Neuronal stem cell (in vitro differentiated cells): Measurements from ENCODE around the gene HDGF.

Experiments used
- DNase-seq: peaks from one replicate; pipeline ENCODE4 v3.0.0-alpha.2; 2013; ENCODE audit warnings: low spot score
- H2AFZ ChIP-seq: one replicate; pipeline ENCODE4 v1.6.1; 2013; ENCODE audit warnings: mild to moderate bottlenecking, low read length, inconsistent platforms
- H2AK5ac ChIP-seq: 2 replicates; pipeline ENCODE4 v1.6.1; 2013; ENCODE audit warnings: low read depth, mild to moderate bottlenecking, inconsistent platforms, low read length, moderate library complexity, mixed read lengths
- H2BK120ac ChIP-seq: 2 replicates; pipeline ENCODE4 v1.6.1; 2013; ENCODE audit warnings: low read depth, mild to moderate bottlenecking, inconsistent platforms, low read length, moderate library complexity, mixed read lengths
- H2BK12ac ChIP-seq: one replicate; pipeline ENCODE4 v1.6.1; 2013; ENCODE audit warnings: low read length, inconsistent platforms
- H2BK15ac ChIP-seq: 2 replicates; pipeline ENCODE4 v1.6.1; 2013; ENCODE audit warnings: mild to moderate bottlenecking, low read length, inconsistent platforms, mixed read lengths
- H2BK5ac ChIP-seq: one replicate; pipeline ENCODE4 v1.6.1; 2013; ENCODE audit warnings: inconsistent platforms, mild to moderate bottlenecking, low read length, moderate library complexity
- H3K14ac ChIP-seq: one replicate; pipeline ENCODE4 v1.6.1; 2013; ENCODE audit warnings: low read length, inconsistent platforms
- H3K18ac ChIP-seq: 2 replicates; pipeline ENCODE4 v1.6.1; 2013; ENCODE audit warnings: low read length, inconsistent platforms
- H3K23ac ChIP-seq: 2 replicates; pipeline ENCODE4 v1.6.1; 2013; ENCODE audit warnings: low read depth, mild to moderate bottlenecking, mixed read lengths, low read length, inconsistent platforms; ENCODE audit not compliant: poor library complexity
- H3K27ac ChIP-seq: replicated peaks from 3 replicates; pipeline ENCODE4 v1.5.1; 2013; ENCODE audit warnings: low read length, inconsistent platforms
- H3K27me3 ChIP-seq, 3 experiments: 2 replicates each; pipeline ENCODE4 v1.6.1; 2013; ENCODE audit warnings: low read length in 3 of 3, mild to moderate bottlenecking in 2 of 3, inconsistent platforms in 1 of 3, low read depth in 1 of 3, mixed read lengths in 1 of 3, moderate library complexity in 1 of 3; ENCODE audit not compliant: control insufficient read depth in 3 of 3, insufficient read depth in 3 of 3
- H3K36me3 ChIP-seq, 2 donors: replicated peaks in 1 of 2; 2 replicates each; pipeline ENCODE4 v1.6.1; 2013; ENCODE audit warnings: low read length in 2 of 2; ENCODE audit not compliant: control insufficient read depth in 2 of 2, insufficient read depth in 2 of 2
- H3K4ac ChIP-seq: 2 replicates; pipeline ENCODE4 v1.6.1; 2013; ENCODE audit warnings: inconsistent platforms, mild to moderate bottlenecking, low read length, moderate library complexity
- H3K4me1 ChIP-seq, 2 donors: 1 replicate in 1 of 2; 2 replicates in 1 of 2; pipeline ENCODE4 v1.6.1; 2013; ENCODE audit warnings: low read length in 2 of 2, low read depth in 1 of 2; ENCODE audit not compliant: control insufficient read depth in 2 of 2, insufficient read depth in 1 of 2
- H3K4me2 ChIP-seq: one replicate; pipeline ENCODE4 v1.6.1; 2013; ENCODE audit warnings: mild to moderate bottlenecking, low read length, inconsistent platforms; ENCODE audit not compliant: insufficient read depth, poor library complexity, severe bottlenecking
- H3K4me3 ChIP-seq, 2 donors: 2 replicates each; pipeline ENCODE4 v1.5.1; 2013; ENCODE audit warnings: low read length in 2 of 2, mild to moderate bottlenecking in 2 of 2, inconsistent platforms in 1 of 2, moderate library complexity in 1 of 2
- H3K79me1 ChIP-seq: one replicate; pipeline ENCODE4 v1.6.1; 2013; ENCODE audit warnings: low read depth, mild to moderate bottlenecking, inconsistent platforms, low read length, moderate library complexity
- H3K9ac ChIP-seq: one replicate; pipeline ENCODE4 v1.6.1; 2013; ENCODE audit warnings: mild to moderate bottlenecking, low read depth, low read length, inconsistent platforms; ENCODE audit not compliant: poor library complexity
- H3K9me3 ChIP-seq, 2 donors: replicated peaks in 1 of 2; 2 replicates each; pipeline versions ENCODE3 to v1.6.1; 2013; ENCODE audit warnings: low read length in 2 of 2, mild to moderate bottlenecking in 2 of 2, inconsistent platforms in 1 of 2, low read depth in 1 of 2, mixed read lengths in 1 of 2, moderate library complexity in 1 of 2; ENCODE audit not compliant: control insufficient read depth in 2 of 2, insufficient read depth in 1 of 2
- H4K8ac ChIP-seq: one replicate; pipeline ENCODE4 v1.6.1; 2013; ENCODE audit warnings: low read depth, mild to moderate bottlenecking, inconsistent platforms, low read length, moderate library complexity
- H4K91ac ChIP-seq: one replicate; pipeline ENCODE4 v1.6.1; 2013; ENCODE audit warnings: low read length, low read depth, mild to moderate bottlenecking, inconsistent platforms; ENCODE audit not compliant: poor library complexity
- WGBS, 2 donors: extraction: QIAGEN DNeasy Blood & Tissue Kit; methylation state at CpG; one replicate each; pipeline ENCODE4 v1.1.7; 2013; ENCODE audit warnings: missing lambda C conversion rate in 2 of 2, mixed read lengths in 1 of 2; ENCODE audit not compliant: insufficient read length in 2 of 2, insufficient replicate concordance in 1 of 2; ENCODE audit errors: extremely low coverage in 2 of 2; 5-methylcytosine and 5-hydroxymethylcytosine counted together

The HDGF gene

GRCh38 chr1:156711011-156711817 lies 40.3 kb downstream of the HDGF start:
- Histone ChIP-seq H3K36me3 (no peaks in the 10 kb centered on the region), H3K9me3 (no peaks in the 10 kb centered on the region), H3K14ac (no peak overlapping the region), H3K4me1 (peaks cover 45 to 48% of the 10 kb centered on the region in 2 donors), H3K23ac (no peak overlapping the region), H3K9ac (no peak overlapping the region), H3K18ac (peak overlapping the region; percentile 59), H3K4me3 (no peak overlapping the region), H4K8ac (no peak overlapping the region), H2AK5ac (peak overlapping the region; percentile 97), H2BK5ac (no peak overlapping the region), H2AFZ (no peak overlapping the region), H2BK12ac (no peak overlapping the region), H3K27ac (no peak overlapping the region), H4K91ac (no peak overlapping the region), H2BK15ac (peak overlapping the region; percentile 59), H3K79me1 (no peaks in the 10 kb centered on the region), H3K4ac (no peak overlapping the region), H3K27me3 (no peaks in the 10 kb centered on the region), H3K4me2 (no peak overlapping the region), H2BK120ac (peak overlapping the region; percentile 6)
- DNase-seq: no peak
- WGBS, 2 donors: no CpG with 5 or more reads among the region's 9 CpGs

DNA sequence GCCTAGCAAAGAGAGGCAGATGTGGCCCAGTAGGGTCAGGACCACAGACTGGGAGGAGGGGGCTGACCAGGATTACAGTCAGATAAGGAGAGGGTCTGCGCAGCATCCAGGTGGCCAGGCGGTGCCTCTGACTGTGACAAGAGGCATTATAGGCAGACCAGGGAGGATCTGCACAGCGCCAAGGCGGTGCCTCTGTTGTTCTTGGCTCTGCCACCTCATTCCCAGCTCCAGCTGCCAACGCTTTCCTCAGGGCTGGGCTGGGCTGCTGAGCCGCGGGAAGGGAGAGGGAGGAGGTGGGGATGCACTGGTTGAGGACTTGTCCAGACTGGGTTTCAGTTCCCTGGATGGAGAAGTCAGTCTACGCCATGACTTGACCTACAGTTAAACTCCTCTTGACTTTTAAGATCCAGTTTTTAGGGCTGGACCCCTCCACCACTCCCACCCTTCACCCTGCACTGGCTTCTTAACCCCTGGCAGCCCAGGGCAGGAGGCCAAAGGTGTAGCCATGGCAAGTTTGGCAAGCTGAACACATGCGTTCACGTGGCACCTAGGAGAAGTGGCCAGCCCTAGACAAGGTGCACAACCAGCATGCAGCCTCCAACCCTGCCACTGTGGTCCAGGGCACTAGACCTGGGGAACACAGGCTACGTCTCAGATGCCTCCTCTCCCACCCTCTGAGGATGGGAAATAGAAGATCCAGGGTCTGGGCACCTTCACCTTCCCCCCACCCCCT lies 41.6 kb downstream of the HDGF start:
- peak overlapping the region; percentile 92 for H3K18ac ChIP-seq
- H3K9me3 ChIP-seq: no peaks in the 10 kb centered on the region
- H2BK15ac ChIP-seq: peak overlapping the region; percentile 100
- H2AFZ ChIP-seq: no peak overlapping the region
- no peaks in the 10 kb centered on the region for H3K27me3 ChIP-seq
- H4K8ac ChIP-seq: no peak overlapping the region
- H3K4me1 ChIP-seq: peaks cover 45 to 51% of the 10 kb centered on the region in 2 donors
- H3K27ac ChIP-seq: no peak overlapping the region
- peak overlapping the region; percentile 54 for H4K91ac ChIP-seq
- no peak overlapping the region for H3K4me2 ChIP-seq
- H2BK5ac ChIP-seq: peak overlapping the region; percentile 70
- H2AK5ac ChIP-seq: peak overlapping the region; percentile 97
- DNase-seq: no peak
- peak overlapping the region; percentile 76 for H3K23ac ChIP-seq
- no CpG with 5 or more reads among the region's 11 CpGs for WGBS, 2 donors
- no peaks in the 10 kb centered on the region for H3K36me3 ChIP-seq
- H3K4ac ChIP-seq: peak overlapping the region; percentile 57
- no peak overlapping the region for H3K9ac ChIP-seq
- H3K4me3 ChIP-seq: no peak overlapping the region
- H2BK120ac ChIP-seq: no peak overlapping the region
- H3K14ac ChIP-seq: peak overlapping the region; percentile 49
- peak overlapping the region; percentile 98 for H2BK12ac ChIP-seq
- H3K79me1 ChIP-seq: no peaks in the 10 kb centered on the region

DNA sequence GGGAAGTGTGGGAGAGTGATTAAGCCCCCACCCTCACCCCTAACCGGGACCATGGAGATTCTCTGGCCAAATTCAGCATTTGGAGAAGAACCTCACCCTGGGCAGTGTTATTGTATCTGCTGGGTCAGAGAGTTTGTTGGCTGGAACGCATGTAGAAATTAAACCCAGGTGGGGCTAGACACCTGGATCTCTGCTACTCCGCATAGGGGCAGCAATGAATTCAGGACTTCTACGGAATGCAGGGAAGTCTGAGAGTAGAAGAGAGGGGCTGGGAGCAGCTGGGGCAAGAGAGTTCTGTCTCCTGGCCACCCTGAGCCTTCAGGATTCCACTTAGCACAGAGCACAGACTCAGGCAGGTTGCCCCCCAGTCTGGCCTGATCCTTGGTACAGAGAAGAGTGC lies 42.4 kb downstream of the HDGF start:
- Histone ChIP-seq H3K9me3 (no peaks in the 10 kb centered on the region), H3K36me3 (no peaks in the 10 kb centered on the region), H3K27ac (peak overlapping the region; percentile 92), H2BK120ac (no peak overlapping the region), H2BK12ac (no peak overlapping the region), H3K4me3 (no peak overlapping the region), H4K8ac (no peak overlapping the region), H3K79me1 (peaks cover 3% of the 10 kb centered on the region), H4K91ac (no peak overlapping the region), H3K4me1 (peaks cover 48 to 60% of the 10 kb centered on the region in 2 donors), H3K9ac (no peak overlapping the region), H3K27me3 (no peaks in the 10 kb centered on the region), H2AFZ (no peak overlapping the region), H3K14ac (no peak overlapping the region), H3K23ac (no peak overlapping the region), H2AK5ac (peak overlapping the region; percentile 22), H3K4me2 (no peak overlapping the region), H3K18ac (peak overlapping the region; percentile 29), H2BK15ac (peak overlapping the region; percentile 3), H3K4ac (no peak overlapping the region), H2BK5ac (no peak overlapping the region)
- DNase-seq: no peak
- WGBS, 2 donors: no CpG with 5 or more reads among the region's 4 CpGs

GRCh38 chr1:156708218-156708661 lies 43.2 kb downstream of the HDGF start:
- Histone ChIP-seq H3K4me1 (peaks cover 56 to 68% of the 10 kb centered on the region in 2 donors), H2AK5ac (peak overlapping the region; percentile 49), H2BK5ac (peak overlapping the region; percentile 87), H2BK12ac (peak overlapping the region; percentile 95), H3K4ac (peak overlapping the region; percentile 47), H3K4me3 (peak overlapping the region in 1 of 2 donors; percentile 63), H3K27ac (peak overlapping the region; percentile 92), H2BK15ac (no peak overlapping the region), H3K18ac (peak overlapping the region; percentile 98), H3K14ac (no peak overlapping the region), H2AFZ (peak overlapping the region; percentile 91), H3K4me2 (peak overlapping the region; percentile 53), H3K9me3 (no peaks in the 10 kb centered on the region), H3K9ac (peak overlapping the region; percentile 81), H3K36me3 (no peaks in the 10 kb centered on the region), H4K8ac (no peak overlapping the region), H4K91ac (no peak overlapping the region), H3K23ac (no peak overlapping the region), H2BK120ac (peak overlapping the region; percentile 91), H3K27me3 (no peaks in the 10 kb centered on the region), H3K79me1 (peaks cover 5% of the 10 kb centered on the region)
- DNase-seq: no peak
- no CpG with 5 or more reads among the region's 4 CpGs for WGBS, 2 donors
